ENCODE measurements around the gene TMPRSS11D.

The TMPRSS11D gene

DNA sequence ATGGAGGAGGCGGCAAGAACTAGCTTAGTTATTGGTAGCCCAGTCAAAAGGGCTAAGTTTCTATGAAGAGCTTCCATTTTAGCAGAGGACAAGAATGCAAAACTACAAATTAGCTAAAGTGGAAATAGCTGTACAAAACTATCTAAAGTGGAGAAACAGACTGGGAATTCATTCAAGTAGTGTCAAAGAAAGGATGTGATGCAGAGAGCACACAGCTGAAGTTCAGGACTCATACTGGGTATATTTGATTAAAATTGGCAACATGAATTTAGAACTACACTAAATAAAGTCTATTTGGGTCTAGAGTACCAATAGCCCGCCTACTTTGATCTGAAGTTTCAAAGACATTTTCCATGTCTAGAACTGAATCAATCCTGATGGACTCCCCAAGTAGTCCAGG lies 96.5 kb downstream of the TMPRSS11D start:
- TF ChIP-seq PAX5 (IDR thresholded peaks at IDR 0.05; ENCODE audit: insufficient read depth, low read length, severe bottlenecking) (no peak), POU2F2 (IDR thresholded peaks at IDR 0.05; ENCODE audit: low read depth, low read length) (no peak), SPI1 (IDR thresholded peaks at IDR 0.05; ENCODE audit: low read depth, low read length) (no peak), POLR2A (IDR thresholded peaks at IDR 0.05; ENCODE audit: low read depth, low read length) (no peak), POLR2AphosphoS5 (IDR thresholded peaks at IDR 0.05; ENCODE audit: low read depth, low read length) (no peak), TAF1 (IDR thresholded peaks at IDR 0.05; ENCODE audit: low read depth, low read length) (no peak)
- no peak for DNase-seq (ENCODE audit: insufficient read length, low spot score)
- FAIRE-seq = no peak

DNA sequence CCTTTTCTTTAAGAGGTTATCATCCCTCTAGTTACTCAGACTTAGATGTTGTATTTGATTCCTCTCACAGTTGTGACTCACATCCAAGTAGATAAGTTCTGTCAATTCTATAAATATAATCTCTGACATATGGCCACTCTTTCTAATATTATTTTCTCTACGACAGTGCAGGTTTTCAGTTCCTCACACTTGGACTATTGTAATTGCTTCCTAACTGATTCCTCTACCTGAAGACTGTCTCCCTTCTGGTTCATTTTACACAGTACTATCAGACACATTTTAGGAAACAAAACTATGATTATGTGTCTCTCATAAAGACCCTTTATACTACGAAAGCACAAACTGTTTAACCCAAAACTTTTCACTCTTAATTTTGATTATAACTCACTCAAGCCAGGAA lies 98.3 kb downstream of the TMPRSS11D start:
- TF ChIP-seq SPI1 (IDR thresholded peaks at IDR 0.05; ENCODE audit: low read depth, low read length) (peak; percentile 57), PAX5 (IDR thresholded peaks at IDR 0.05; ENCODE audit: insufficient read depth, low read length, severe bottlenecking) (no peak), POLR2AphosphoS5 (IDR thresholded peaks at IDR 0.05; ENCODE audit: low read depth, low read length) (no peak), TAF1 (IDR thresholded peaks at IDR 0.05; ENCODE audit: low read depth, low read length) (no peak), POLR2A (IDR thresholded peaks at IDR 0.05; ENCODE audit: low read depth, low read length) (no peak), POU2F2 (IDR thresholded peaks at IDR 0.05; ENCODE audit: low read depth, low read length) (no peak)
- FAIRE-seq = no peak
- DNase-seq (ENCODE audit: insufficient read length, low spot score) = no peak

DNA sequence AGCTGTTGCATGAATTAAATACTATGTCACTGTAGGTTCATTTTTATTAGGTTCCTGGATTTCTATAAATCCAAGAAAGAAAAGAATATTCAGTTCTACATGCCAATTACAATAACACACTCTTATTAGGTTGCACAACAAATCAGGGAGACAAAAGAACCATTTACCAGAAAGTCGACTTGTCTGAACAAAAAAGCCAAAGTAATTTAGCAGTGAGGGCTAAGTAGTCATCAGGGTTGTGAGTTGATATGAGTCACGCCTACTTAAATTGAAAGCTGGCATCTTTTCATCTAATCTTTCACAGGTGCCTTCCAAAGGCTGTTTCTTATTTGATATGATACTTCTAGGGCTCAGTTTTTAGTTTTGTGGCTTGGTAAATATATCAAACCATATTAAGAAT lies 104.2 kb downstream of the TMPRSS11D start:
- TF ChIP-seq POLR2AphosphoS5 (IDR thresholded peaks at IDR 0.05; ENCODE audit: low read depth, low read length) = no peak
- no peak for TF ChIP-seq TAF1 (IDR thresholded peaks at IDR 0.05; ENCODE audit: low read depth, low read length)
- TF ChIP-seq POLR2A (IDR thresholded peaks at IDR 0.05; ENCODE audit: low read depth, low read length) = no peak
- no peak for TF ChIP-seq SPI1 (IDR thresholded peaks at IDR 0.05; ENCODE audit: low read depth, low read length)
- no peak for TF ChIP-seq POU2F2 (IDR thresholded peaks at IDR 0.05; ENCODE audit: low read depth, low read length)
- TF ChIP-seq PAX5 (IDR thresholded peaks at IDR 0.05; ENCODE audit: insufficient read depth, low read length, severe bottlenecking) = no peak
- DNase-seq (ENCODE audit: insufficient read length, low spot score) (no peak), FAIRE-seq (no peak)

DNA sequence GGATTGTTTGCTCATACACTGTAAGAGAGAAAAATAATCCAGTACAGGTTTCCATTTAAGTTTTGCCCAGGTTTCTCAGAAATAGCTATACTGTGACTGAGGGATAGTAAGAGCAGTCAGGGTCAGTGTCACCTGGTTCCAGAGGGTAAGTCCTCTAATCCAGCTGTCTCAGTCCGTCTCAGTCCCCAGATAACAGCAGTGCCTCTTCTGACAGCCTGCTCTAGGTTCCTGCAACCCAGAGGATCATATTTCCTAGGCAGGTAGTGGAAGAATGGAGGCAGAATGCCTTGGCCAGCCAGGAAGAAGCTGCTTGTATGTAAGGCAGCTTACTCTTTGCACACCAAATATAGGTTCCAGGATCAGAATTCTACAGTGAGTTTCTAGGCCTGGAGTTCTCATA lies 107.1 kb downstream of the TMPRSS11D start:
- TF ChIP-seq POLR2AphosphoS5 (IDR thresholded peaks at IDR 0.05; ENCODE audit: low read depth, low read length) (no peak), POLR2A (IDR thresholded peaks at IDR 0.05; ENCODE audit: low read depth, low read length) (no peak), SPI1 (IDR thresholded peaks at IDR 0.05; ENCODE audit: low read depth, low read length) (no peak), TAF1 (IDR thresholded peaks at IDR 0.05; ENCODE audit: low read depth, low read length) (no peak), PAX5 (IDR thresholded peaks at IDR 0.05; ENCODE audit: insufficient read depth, low read length, severe bottlenecking) (no peak), POU2F2 (IDR thresholded peaks at IDR 0.05; ENCODE audit: low read depth, low read length) (no peak)
- DNase-seq (ENCODE audit: insufficient read length, low spot score) (no peak), FAIRE-seq (no peak)

Measured in GM12891 (cell line).